SK-N-SH (cell line): Measurements from ENCODE around the gene SND1. TPM values are rescaled to one million over a fixed set of nuclear protein-coding genes. Genes with fewer than 3 reads are reported as not detected.

ENCODE experiments used
- CTCF ChIA-PET: fragments of 300-600, 350-600 bp; formaldehyde crosslinking; extraction: SDS; loops from one replicate; lab custom pipeline; 2021; lab: Yijun Ruan, JAX
- POLR2A ChIA-PET: fragments of 350-600 bp; sonication (Branson Sonifier 250); formaldehyde crosslinking; extraction: SDS; loops from one replicate; lab custom pipeline; 2020; ENCODE audit warnings: antibody characterized with exemption, inconsistent platforms; lab: Yijun Ruan, JAX
- DNase-seq: peaks from one replicate; pipeline ENCODE4 v3.0.0; 2012
- H2AFZ ChIP-seq: fragments of 200-600 bp; sonication (generic); 2 replicates; pipeline ENCODE4 v1.8.1; 2016; ENCODE audit warnings: antibody characterized with exemption, mild to moderate bottlenecking, low read depth
- H3F3A ChIP-seq: fragments of 200-600 bp; sonication (generic); replicated peaks from 2 replicates; pipeline ENCODE3; 2016; ENCODE audit warnings: antibody characterized with exemption, mild to moderate bottlenecking; ENCODE audit not compliant: insufficient read depth
- H3K27ac ChIP-seq, 2 experiments: fragments of 200-500 bp in 1 of 2; fragments of 200-600 bp in 1 of 2; sonication (Bioruptor generic) in 1 of 2; sonication (generic), shearing (Covaris generic) in 1 of 2; 2 replicates each; pipeline versions ENCODE4 v1.5.1 to v1.6.1; 2014 to 2016; ENCODE audit warnings: low read depth in 2 of 2, inconsistent platforms in 1 of 2, low read length in 1 of 2, mild to moderate bottlenecking in 1 of 2, mixed read lengths in 1 of 2
- H3K27me3 ChIP-seq: fragments of 200-600 bp; sonication (generic), shearing (Covaris generic); 2 replicates; pipeline ENCODE4 v1.6.1; 2016; ENCODE audit warnings: mixed run types; ENCODE audit not compliant: insufficient read depth
- H3K36me3 ChIP-seq, 2 experiments: fragments of 200-500 bp in 1 of 2; fragments of 200-600 bp in 1 of 2; sonication (Bioruptor generic) in 1 of 2; sonication (generic) in 1 of 2; replicated peaks in 1 of 2; 2 replicates each; pipeline versions ENCODE3 to v1.5.1; 2014 to 2016; ENCODE audit warnings: low read length in 1 of 2, mild to moderate bottlenecking in 1 of 2; ENCODE audit not compliant: insufficient read depth in 2 of 2, control insufficient read depth in 1 of 2
- H3K4me1 ChIP-seq, 2 experiments: fragments of 200-500 bp in 1 of 2; fragments of 200-600 bp in 1 of 2; sonication (Bioruptor generic) in 1 of 2; sonication (generic), shearing (Covaris generic) in 1 of 2; 2 replicates each; pipeline versions ENCODE4 v1.5.1 to v1.6.1; 2014 to 2016; ENCODE audit warnings: low read depth in 1 of 2, low read length in 1 of 2, mixed run types in 1 of 2; ENCODE audit not compliant: insufficient read depth in 2 of 2, control insufficient read depth in 1 of 2
- H3K4me2 ChIP-seq: fragments of 200-600 bp; sonication (generic), shearing (Covaris generic); 2 replicates; pipeline ENCODE4 v1.6.1; 2017; ENCODE audit warnings: mixed run types
- H3K4me3 ChIP-seq, 2 experiments: fragments of 200-500 bp in 1 of 2; fragments of 200-600 bp in 1 of 2; sonication (Bioruptor generic) in 1 of 2; sonication (generic), shearing (Covaris generic) in 1 of 2; 2 replicates each; pipeline versions ENCODE4 v1.5.1 to v1.8.1; 2014 to 2016; ENCODE audit warnings: low read depth in 2 of 2, inconsistent platforms in 1 of 2, low read length in 1 of 2, mild to moderate bottlenecking in 1 of 2, mixed read lengths in 1 of 2, moderate library complexity in 1 of 2
- H3K79me2 ChIP-seq: fragments of 200-600 bp; sonication (generic); 2 replicates; pipeline ENCODE4 v1.8.1; 2017; ENCODE audit warnings: mild to moderate bottlenecking; ENCODE audit not compliant: insufficient read depth
- H3K9ac ChIP-seq: fragments of 200-600 bp; sonication (generic); 2 replicates; pipeline ENCODE4 v1.6.1; 2017; ENCODE audit warnings: mixed run types
- H3K9me2 ChIP-seq: fragments of 200-600 bp; sonication (generic); 2 replicates; pipeline ENCODE4 v1.6.1; 2017; ENCODE audit warnings: mixed run types
- H3K9me3 ChIP-seq: fragments of 200-600 bp; sonication (generic); 2 replicates; pipeline ENCODE4 v1.6.1; 2017; ENCODE audit warnings: mixed run types, mild to moderate bottlenecking, moderate library complexity
- H4K20me1 ChIP-seq: fragments of 200-600 bp; sonication (generic); 2 replicates; pipeline ENCODE4 v1.6.1; 2017; ENCODE audit warnings: mild to moderate bottlenecking, mixed run types; ENCODE audit not compliant: insufficient read depth
- CTCF ChIP-seq: fragments of 200-600 bp; sonication (generic); IDR thresholded peaks from 2 replicates; pipeline ENCODE4 v1.6.1; 2017; ENCODE audit warnings: antibody characterized with exemption, mild to moderate bottlenecking, moderate library complexity
- ELF1 ChIP-seq: IDR thresholded peaks from 2 replicates; pipeline ENCODE4 v1.4.0; 2012
- EZH2phosphoT487 ChIP-seq: fragments of 200-600 bp; sonication (generic); IDR thresholded peaks from 2 replicates; pipeline ENCODE4 v1.6.1; 2017; ENCODE audit warnings: low read depth, mixed run types, mild to moderate bottlenecking, antibody characterized with exemption, moderate library complexity, borderline replicate concordance
- FOSL2 ChIP-seq: IDR thresholded peaks from 2 replicates; pipeline ENCODE4 v1.4.0; 2012; ENCODE audit warnings: low read depth, mild to moderate bottlenecking, moderate library complexity, borderline replicate concordance
- FOXJ3 ChIP-seq: sonication (generic); formaldehyde crosslinking; IDR thresholded peaks from 2 replicates; pipeline ENCODE4 v1.5.1; 2020; ENCODE audit warnings: mild to moderate bottlenecking, missing genetic modification reagents
- FOXM1 ChIP-seq: IDR thresholded peaks from 2 replicates; pipeline ENCODE4 v1.4.0; 2012; ENCODE audit warnings: low read depth, mild to moderate bottlenecking
- GABPA ChIP-seq: IDR thresholded peaks from 2 replicates; pipeline ENCODE4 v1.4.0; 2012; ENCODE audit warnings: low read depth, mild to moderate bottlenecking
- GATA2 ChIP-seq: sonication (generic); formaldehyde crosslinking; IDR thresholded peaks from 2 replicates; pipeline ENCODE4 v1.5.0; 2020; ENCODE audit warnings: mild to moderate bottlenecking, missing genetic modification reagents
- MEF2A ChIP-seq: IDR thresholded peaks from 2 replicates; pipeline ENCODE4 v1.4.0; 2012; ENCODE audit warnings: low read depth, borderline replicate concordance
- MXI1 ChIP-seq: IDR thresholded peaks from 2 replicates; pipeline ENCODE4 v1.6.1; 2012; ENCODE audit warnings: mild to moderate bottlenecking, low read depth, low read length, improper control_type of control experiment
- REST ChIP-seq: IDR thresholded peaks from 2 replicates; pipeline ENCODE4 v1.6.1; 2012; ENCODE audit warnings: mild to moderate bottlenecking, low read depth, low read length, moderate library complexity
- RFX5 ChIP-seq: IDR thresholded peaks from 2 replicates; pipeline ENCODE4 v1.6.1; 2012; ENCODE audit warnings: mild to moderate bottlenecking, improper control_type of control experiment, low read length
- RXRA ChIP-seq: IDR thresholded peaks from 2 replicates; pipeline ENCODE4 v1.4.0; 2012; ENCODE audit warnings: low read depth, mild to moderate bottlenecking, borderline replicate concordance
- TCF12 ChIP-seq: IDR thresholded peaks from 2 replicates; pipeline ENCODE4 v1.4.0; 2012
- USF1 ChIP-seq: IDR thresholded peaks from 2 replicates; pipeline ENCODE4 v1.4.0; 2012; ENCODE audit warnings: low read depth, borderline replicate concordance
- YY1 ChIP-seq: IDR thresholded peaks from 2 replicates; pipeline ENCODE4 v1.4.0; 2012; ENCODE audit warnings: low read depth, mild to moderate bottlenecking
- WGBS: methylation state at CpG from one replicate; pipeline ENCODE4 v1.1.6; 2017; ENCODE audit warnings: low lambda C conversion rate; 5-methylcytosine and 5-hydroxymethylcytosine counted together
- polyA plus RNA-seq, 3 experiments: library from polyadenylated mRNA; depleted of rRNA; stranded (reverse); fragments of >200 nt; gene quantifications; 2 replicates each; pipeline ENCODE4 v1.2.3, GENCODE V29; 2012

The SND1 gene
- polyA plus RNA-seq, 1 of the 3 experiments (the other 2 are of a cell fraction) = 165 TPM

- Histone ChIP-seq H3K4me1 (peaks cover 4 to 10% of the 10 kb centered on the region in 2 experiments; a peak in 2 of 4 replicates), H3K9ac (no peak overlapping the region), H3K27me3 (peaks cover 35% of the 10 kb centered on the region; the same call in 1 of the 2 replicates), H3K36me3 (no peaks in the 10 kb centered on the region), H3K9me2 (no peaks in the 10 kb centered on the region), H4K20me1 (no peaks in the 10 kb centered on the region), H3K4me3 (no peak overlapping the region)
- DNase-seq = no peak
- no peak for TF ChIP-seq FOXM1
- TF ChIP-seq TCF12 = no peak
- TF ChIP-seq RFX5 = no peak
- TF ChIP-seq CTCF = no peak
- no peak for TF ChIP-seq YY1
- TF ChIP-seq MXI1 = no peak
- TF ChIP-seq MEF2A = no peak
- TF ChIP-seq GABPA = no peak
- TF ChIP-seq EZH2phosphoT487 = no peak
- no peak for TF ChIP-seq RXRA
- no peak for TF ChIP-seq ELF1
- TF ChIP-seq FOXJ3 (CRISPR knock-in tag) = no peak
- TF ChIP-seq, all 33 proteins: peak for 0
- 74% methylated on average over 9 of the region's 9 CpGs for WGBS
- ChIA-PET POLR2A (no interaction called here), CTCF (interaction anchor here (6.3 kb wide), 1 partner anchor 77 kb away, joined by 25 read pairs; no protein-coding TSS in a partner anchor)
- Histone ChIP-seq H3K9me3 (no peaks in the 10 kb centered on the region), H3K79me2 (no peaks in the 10 kb centered on the region), H3K4me2 (no peak overlapping the region), H3F3A (no peaks in the 10 kb centered on the region), H3K27ac (no peak overlapping the region), H2AFZ (no peak overlapping the region)
Observed at GRCh38 chr7:128132426-128133069, 480.6 kb downstream of the SND1 start.

- no peaks in the 10 kb centered on the region for H3K79me2 ChIP-seq
- H3K36me3 ChIP-seq = no peaks in the 10 kb centered on the region
- TF ChIP-seq FOSL2 (no peak), FOXJ3 (CRISPR knock-in tag) (no peak), GATA2 (CRISPR knock-in tag) (no peak), USF1 (no peak), REST (no peak), YY1 (no peak)
- H3K27me3 ChIP-seq = peaks cover 11% of the 10 kb centered on the region; the same call in 1 of the 2 replicates
- H3F3A ChIP-seq = no peaks in the 10 kb centered on the region
- H3K4me2 ChIP-seq = peak overlapping the region; percentile 91
- H2AFZ ChIP-seq = peak overlapping the region; percentile 93
- POLR2A ChIA-PET = interaction anchor here (0.7 to 1.1 kb wide), 3 partner anchors 12 to 132 kb away, joined by 3 to 5 read pairs (median 3); no protein-coding TSS in a partner anchor
- H3K27ac ChIP-seq = no peak overlapping the region
- peaks cover 4 to 10% of the 10 kb centered on the region in 2 experiments; a peak in 2 of 4 replicates for H3K4me1 ChIP-seq
- CTCF ChIA-PET = interaction anchor here (0.6 to 5.9 kb wide), 81 partner anchors 7 to 877 kb away, joined by 3 to 162 read pairs (median 6); partner anchors contain the start of genes ARF5 and LRRC4
- H3K9me2 ChIP-seq = no peaks in the 10 kb centered on the region; the same call in 1 of the 2 replicates
- H4K20me1 ChIP-seq = no peaks in the 10 kb centered on the region
- H3K9ac ChIP-seq = 0 out of 2 replicates have a peak overlapping the region, but pooled peaks have one; percentile 45
- no peak for DNase-seq
- peak overlapping the region; percentile 60 to 77 for H3K4me3 ChIP-seq
- 48% methylated on average over 6 of the region's 6 CpGs for WGBS
- no peaks in the 10 kb centered on the region for H3K9me3 ChIP-seq
Observed at GRCh38 chr7:128135159-128135514, 483.1 kb downstream of the SND1 start.
